Measurements from ENCODE around the gene TSEN2. TPM values are rescaled to one million over a fixed set of nuclear protein-coding genes. Genes with fewer than 3 reads are reported as not detected.

The TSEN2 gene
- total RNA-seq, 2 donors from 2014 or later = 16.6 to 18.2 TPM

- no peaks in the 10 kb centered on the region for H3K27me3 Mint-ChIP-seq (ENCODE audit: insufficient read depth)
- no peak overlapping the region for H3K4me3 Mint-ChIP-seq
- no peak overlapping the region for H3K9ac ChIP-seq (ENCODE audit: extremely low read depth, low read length, poor library complexity, severe bottlenecking)
- no peak for TF ChIP-seq CTCF (conservative IDR thresholded peaks at IDR 0.05)
- peaks cover 21% of the 10 kb centered on the region for H3K36me3 ChIP-seq (ENCODE audit: control insufficient read depth, insufficient read depth, low read length)
- no peak overlapping the region for H3K4me3 ChIP-seq (ENCODE audit: low read length)
- no peaks in the 10 kb centered on the region for H3K9me3 Mint-ChIP-seq
- H3K27me3 ChIP-seq (ENCODE audit: control insufficient read depth, insufficient read depth, low read length, poor library complexity, severe bottlenecking) = no peaks in the 10 kb centered on the region
- peak overlapping the region; percentile 9 for H3K27ac Mint-ChIP-seq
- DNase-seq = no peak
- WGBS, 2 experiments (ENCODE audit: insufficient coverage in 1 of 2, insufficient read length in 1 of 2) = 84 to 89% methylated on average over 2 to 4 of the region's 4 CpGs
- peaks cover 30% of the 10 kb centered on the region for H3K36me3 Mint-ChIP-seq (ENCODE audit: low read depth)
- no peaks in the 10 kb centered on the region for H3K9me3 ChIP-seq (ENCODE audit: control insufficient read depth, low read length)
- no peaks in the 10 kb centered on the region for H3K4me1 ChIP-seq (ENCODE audit: control insufficient read depth, insufficient read depth, low read length)
- H3K4me1 Mint-ChIP-seq = peaks cover 7% of the 10 kb centered on the region
- no peak overlapping the region for H3K27ac ChIP-seq (ENCODE audit: low read depth, low read length)
These were observed 5.6 kb downstream of the TSEN2 start for GRCh38 chr3:12489832-12490231.

GRCh38 chr3:12490547-12490946, 6.3 kb downstream of the TSEN2 start:
- no peaks in the 10 kb centered on the region for H3K27me3 ChIP-seq (ENCODE audit: control insufficient read depth, insufficient read depth, low read length, poor library complexity, severe bottlenecking)
- no peaks in the 10 kb centered on the region for H3K9me3 ChIP-seq (ENCODE audit: control insufficient read depth, low read length)
- Mint-ChIP-seq H3K36me3 (ENCODE audit: low read depth) (peaks cover 30% of the 10 kb centered on the region), H3K9me3 (no peaks in the 10 kb centered on the region), H3K27me3 (ENCODE audit: insufficient read depth) (no peaks in the 10 kb centered on the region), H3K4me1 (peaks cover under 1% of the 10 kb centered on the region), H3K4me3 (no peak overlapping the region), H3K27ac (peak overlapping the region; percentile 30)
- peaks cover 25% of the 10 kb centered on the region for H3K36me3 ChIP-seq (ENCODE audit: control insufficient read depth, insufficient read depth, low read length)
- WGBS, 2 experiments (ENCODE audit: insufficient coverage in 1 of 2, insufficient read length in 1 of 2) = 98 to 100% methylated on average over 1 to 3 of the region's 3 CpGs
- no peak for TF ChIP-seq CTCF (conservative IDR thresholded peaks at IDR 0.05)
- no peaks in the 10 kb centered on the region for H3K4me1 ChIP-seq (ENCODE audit: control insufficient read depth, insufficient read depth, low read length)
- H3K4me3 ChIP-seq (ENCODE audit: low read length) = no peak overlapping the region
- H3K27ac ChIP-seq (ENCODE audit: low read depth, low read length) = no peak overlapping the region
- no peak overlapping the region for H3K9ac ChIP-seq (ENCODE audit: extremely low read depth, low read length, poor library complexity, severe bottlenecking)
- DNase-seq = no peak

GRCh38 chr3:12495749-12496452, 11.6 kb downstream of the TSEN2 start:
- no peak overlapping the region for H3K4me3 Mint-ChIP-seq
- Histone ChIP-seq H3K4me3 (ENCODE audit: low read length) (no peak overlapping the region), H3K9me3 (ENCODE audit: control insufficient read depth, low read length) (no peaks in the 10 kb centered on the region), H3K27ac (ENCODE audit: low read depth, low read length) (no peak overlapping the region), H3K27me3 (ENCODE audit: control insufficient read depth, insufficient read depth, low read length, poor library complexity, severe bottlenecking) (no peaks in the 10 kb centered on the region), H3K4me1 (ENCODE audit: control insufficient read depth, insufficient read depth, low read length) (no peaks in the 10 kb centered on the region), H3K36me3 (ENCODE audit: control insufficient read depth, insufficient read depth, low read length) (peaks cover 40% of the 10 kb centered on the region), H3K9ac (ENCODE audit: extremely low read depth, low read length, poor library complexity, severe bottlenecking) (no peak overlapping the region)
- peak; percentile 74 for DNase-seq
- 84 to 86% methylated on average over 5 to 8 of the region's 8 CpGs for WGBS, 2 experiments (ENCODE audit: insufficient coverage in 1 of 2, insufficient read length in 1 of 2)
- peaks cover 45% of the 10 kb centered on the region for H3K36me3 Mint-ChIP-seq (ENCODE audit: low read depth)
- no peaks in the 10 kb centered on the region for H3K27me3 Mint-ChIP-seq (ENCODE audit: insufficient read depth)
- no peaks in the 10 kb centered on the region for H3K9me3 Mint-ChIP-seq
- no peaks in the 10 kb centered on the region for H3K4me1 Mint-ChIP-seq
- peak; percentile 72 for TF ChIP-seq CTCF (conservative IDR thresholded peaks at IDR 0.05)
- no peak overlapping the region for H3K27ac Mint-ChIP-seq
